ENCODE measurements around the gene TRAIP.
"Not testable (repeated sequence)": the region's sequence is repeated elsewhere in the genome, so short reads cannot be mapped to it uniquely, and the experiment has no call there.

TRAIP gene

DNA sequence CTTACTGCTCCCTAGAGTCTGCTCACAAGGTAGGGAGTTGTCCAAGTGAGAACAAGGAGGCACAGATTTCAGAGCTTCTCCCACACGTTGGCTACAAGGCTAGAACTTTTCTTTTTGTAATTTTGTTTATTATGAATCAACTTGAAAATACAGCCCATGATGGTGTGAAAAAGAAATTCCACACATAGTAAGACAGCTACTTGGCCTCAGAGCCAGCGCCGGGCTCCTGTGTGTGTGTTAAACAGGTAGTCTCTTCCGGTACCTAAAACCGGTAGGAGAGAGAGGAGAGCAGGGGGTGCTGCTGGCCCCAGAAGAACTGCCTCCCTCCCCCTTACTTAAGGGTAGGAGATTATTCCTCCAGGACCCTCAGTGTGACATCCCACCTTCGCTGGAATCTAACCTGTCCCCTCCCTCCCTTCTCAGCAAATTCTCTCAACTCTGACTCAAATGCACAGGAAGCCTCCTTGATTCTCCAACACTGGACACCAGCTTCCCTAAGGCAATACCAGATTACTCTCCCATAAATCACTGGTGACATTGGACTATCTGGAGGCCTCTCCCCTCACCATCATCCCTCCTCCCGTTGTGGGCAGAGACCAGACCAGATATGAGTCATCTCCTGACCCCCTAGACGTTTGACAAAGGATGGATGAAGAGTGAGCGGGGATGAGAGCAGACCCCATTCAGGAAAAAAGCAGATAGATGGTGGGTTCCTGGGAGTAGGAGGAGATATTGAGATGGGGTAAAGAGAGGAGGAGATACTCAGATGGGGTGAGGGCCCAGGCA lies 65.5 kb downstream of the TRAIP start:
- no peak for DNase-seq

DNA sequence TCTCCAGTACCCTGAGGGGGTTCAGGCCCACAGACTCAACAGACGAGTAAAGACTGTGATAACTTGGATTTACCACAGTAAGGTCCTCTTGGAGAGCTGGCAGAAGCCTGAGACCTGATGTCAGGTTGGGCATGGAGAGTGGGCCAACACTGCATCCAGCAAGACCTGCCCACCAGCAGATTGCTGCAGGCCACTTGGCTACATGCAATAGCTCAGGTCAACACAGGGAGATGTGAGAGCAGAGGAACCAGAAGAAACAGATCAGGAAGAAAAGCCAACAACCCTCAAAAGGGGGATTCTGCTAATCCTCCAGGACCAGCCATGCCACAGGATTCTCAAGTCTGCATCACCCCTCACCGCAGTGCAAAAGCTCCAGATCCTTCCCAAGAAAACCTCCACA lies 68.3 kb downstream of the TRAIP start:
- no peak for DNase-seq

DNA sequence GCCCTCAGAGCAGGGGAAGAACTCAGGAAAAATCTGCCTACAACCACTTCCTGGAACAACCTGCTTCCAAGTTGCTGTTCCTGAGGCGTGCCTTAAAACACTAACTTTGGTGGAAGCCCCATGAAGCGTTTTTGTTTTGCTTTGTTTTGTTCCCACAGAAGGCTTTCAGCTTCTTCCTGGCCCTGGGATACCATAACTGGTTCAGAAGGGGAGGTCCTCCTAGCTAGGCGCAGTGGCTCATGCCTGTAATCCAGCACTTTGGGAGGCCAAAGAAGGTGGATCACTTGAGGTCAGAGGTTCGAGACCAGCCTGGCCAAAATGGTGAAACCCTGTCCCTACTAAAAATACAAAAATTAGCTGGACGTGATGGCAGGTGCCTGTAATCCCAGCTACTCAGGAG lies 68.8 kb downstream of the TRAIP start:
- DNase-seq: no peak

DNA sequence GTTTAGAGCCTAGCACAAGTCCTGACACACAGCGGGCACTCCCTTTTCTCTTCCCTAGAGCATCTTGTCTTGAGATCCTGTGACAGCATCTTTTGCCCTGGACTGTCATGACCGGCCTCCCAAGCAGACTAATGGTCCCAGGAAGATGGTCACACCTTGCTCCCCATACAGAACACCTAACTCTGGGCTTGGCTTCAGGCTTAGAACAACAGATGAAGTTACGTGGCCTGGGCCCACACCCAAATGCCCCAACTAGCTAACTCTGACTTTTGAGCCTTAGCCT lies 69.2 kb downstream of the TRAIP start:
- no peak for DNase-seq

DNA sequence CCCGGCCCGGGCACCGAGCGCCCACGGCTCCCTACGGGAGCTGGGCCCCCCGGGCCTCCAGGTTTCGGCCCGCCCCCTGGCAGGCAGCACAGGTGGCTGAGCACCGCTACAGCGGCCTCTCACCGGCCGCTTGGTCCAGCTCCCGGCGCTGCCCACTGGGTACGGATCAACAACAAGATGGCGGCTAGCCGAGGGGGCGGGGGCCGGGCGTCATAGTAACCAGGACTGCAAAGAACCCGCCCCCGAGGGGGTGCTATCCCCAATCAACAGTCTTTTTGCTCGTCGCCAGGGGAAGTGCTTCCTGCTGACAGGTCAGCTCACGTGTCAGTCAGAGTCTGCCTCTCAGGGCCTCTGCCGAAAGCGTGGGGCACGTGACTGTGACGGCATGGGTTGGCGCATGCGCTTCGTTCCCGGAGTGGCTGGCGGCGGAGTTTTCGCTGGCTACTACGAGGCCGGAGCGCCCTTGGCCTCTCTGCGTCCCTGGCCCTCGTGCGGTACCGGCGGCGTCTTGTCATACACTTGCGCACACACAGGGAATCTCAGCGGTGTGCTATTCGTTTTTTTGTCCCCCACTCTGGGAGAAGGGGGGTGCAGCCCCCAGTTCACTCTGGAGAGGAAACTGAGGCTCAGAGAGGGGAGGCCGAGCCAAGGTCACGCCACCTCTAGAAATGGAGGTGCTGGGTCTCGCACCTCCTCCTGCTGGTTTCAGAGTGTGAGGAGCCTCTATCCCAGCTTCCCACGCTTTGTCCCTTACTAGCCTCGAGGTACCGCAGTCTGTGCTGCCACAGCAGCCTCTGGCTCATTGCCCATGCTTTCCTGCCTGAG lies 69.8 kb downstream of the TRAIP start, which contains the start of gene IP6K1:
IP6K1 (minus strand) TSS at position 186 of the 825 bp plus-strand sequence. CDS start 38,502 bp downstream, outside the sequence.
- DNase-seq: peak; percentile 100

DNA sequence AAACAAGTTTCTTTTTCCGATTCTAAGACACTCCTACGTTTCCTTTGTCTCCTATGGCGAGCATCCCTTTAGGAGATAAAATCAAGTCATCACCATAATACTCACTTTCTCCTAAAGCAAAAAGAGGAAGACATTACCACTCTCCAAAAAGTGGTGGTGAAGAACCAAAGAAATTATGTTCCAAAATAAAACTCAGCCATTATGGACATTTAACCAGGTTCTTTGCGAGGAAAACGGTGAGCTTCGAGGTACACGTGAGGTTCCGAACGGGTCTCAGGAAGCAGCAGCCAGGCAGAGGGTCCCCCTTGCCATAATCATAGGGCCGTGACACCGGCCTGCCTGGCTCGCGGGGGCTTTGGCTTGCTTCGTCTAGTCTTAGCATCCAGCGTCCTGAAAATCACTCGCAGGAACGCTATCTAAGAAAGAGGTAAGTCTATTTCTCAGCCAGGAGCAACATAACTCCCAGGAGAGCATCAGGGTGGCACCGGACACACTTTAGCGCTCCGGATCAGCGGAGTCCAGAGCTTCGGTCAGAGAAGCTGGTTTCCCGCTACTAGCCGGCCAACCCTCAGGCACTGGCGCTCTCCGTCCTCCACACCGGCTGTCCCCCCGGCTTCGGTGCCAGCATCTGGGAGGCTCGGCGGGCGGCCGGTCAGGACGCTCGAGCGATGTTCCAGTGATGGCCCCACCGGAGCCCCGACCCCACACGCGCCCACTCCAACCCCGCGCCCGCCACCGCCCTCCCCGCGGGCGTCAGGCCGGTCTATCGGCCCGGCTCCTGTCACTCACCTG lies 70.6 kb downstream of the TRAIP start:
- DNase-seq: peak; percentile 33 to 47

DNA sequence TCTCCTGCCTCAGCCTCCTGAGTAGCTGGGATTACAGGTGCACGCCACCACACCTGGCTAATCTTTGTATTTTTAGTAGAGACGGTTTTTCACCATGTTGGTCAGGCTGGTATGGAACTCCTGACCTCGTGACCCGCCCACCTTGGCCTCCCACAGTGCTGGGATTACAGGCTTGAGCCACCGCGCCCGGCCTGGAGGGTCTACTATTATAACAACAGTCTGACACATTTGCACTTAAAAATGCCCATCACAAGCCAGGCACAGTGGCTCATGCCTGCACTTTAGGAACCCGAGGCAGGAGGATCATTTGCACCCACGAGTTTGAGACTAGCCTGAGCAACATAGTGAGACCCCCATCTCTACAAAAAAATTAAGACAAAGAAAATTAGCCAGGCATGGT lies 74.1 kb downstream of the TRAIP start:
- not testable (repeated sequence) for DNase-seq

DNA sequence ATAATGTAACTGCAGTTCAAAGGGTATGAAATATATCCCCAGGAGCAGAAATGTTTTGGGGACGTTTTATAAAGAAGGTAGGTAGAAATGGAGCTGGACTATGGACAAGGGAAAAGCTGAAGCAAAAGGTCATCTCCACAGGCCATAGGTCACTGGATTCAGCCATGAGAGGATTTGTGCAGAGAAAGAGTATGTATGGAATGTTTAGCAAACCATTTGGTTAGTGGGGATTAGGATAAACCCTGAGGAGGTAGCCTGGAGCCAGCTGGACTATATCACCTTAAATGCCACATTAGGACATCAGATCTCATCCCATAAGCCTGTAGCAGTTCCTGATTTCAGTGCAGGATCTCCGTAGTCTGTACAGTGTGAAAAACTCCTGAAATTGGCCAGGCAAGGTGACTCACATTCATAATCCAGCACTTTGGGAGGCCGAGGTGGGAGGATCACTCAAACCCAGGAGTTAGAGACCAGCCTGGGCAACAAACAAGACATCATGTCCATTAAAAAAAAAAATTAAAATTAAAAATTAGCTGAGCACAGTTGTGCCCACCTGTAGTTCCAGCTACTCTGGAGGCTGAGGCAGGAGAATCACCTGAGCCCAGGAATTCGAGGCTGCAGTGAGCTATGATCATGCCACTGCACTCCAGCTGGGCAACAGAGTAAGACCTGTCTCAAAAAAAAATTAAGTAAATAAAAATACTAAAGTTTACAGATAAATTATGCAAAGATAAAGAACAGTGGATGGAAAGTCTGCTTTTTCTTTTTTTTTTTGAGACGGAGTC lies 74.8 kb downstream of the TRAIP start:
- DNase-seq: no peak

DNA sequence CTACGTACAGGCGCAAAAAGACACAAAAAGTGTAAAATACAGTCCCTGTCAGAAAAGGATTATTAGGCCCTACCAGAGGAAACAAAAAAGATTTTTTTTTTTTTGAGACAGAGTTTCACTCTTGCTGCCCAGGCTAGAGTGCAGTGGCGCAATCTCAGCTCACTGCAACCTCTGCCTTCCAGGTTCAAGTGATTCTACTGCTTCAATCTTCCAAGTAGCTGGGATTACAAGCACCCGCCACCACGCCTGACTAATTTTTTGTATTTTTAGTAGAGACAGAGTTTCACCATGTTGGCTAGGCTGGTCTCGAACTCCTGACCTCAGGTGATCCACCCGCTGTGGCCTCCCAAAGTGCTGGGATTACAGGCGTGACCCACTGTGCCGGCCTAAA lies 75.4 kb downstream of the TRAIP start:
- DNase-seq: not testable (repeated sequence)

DNA sequence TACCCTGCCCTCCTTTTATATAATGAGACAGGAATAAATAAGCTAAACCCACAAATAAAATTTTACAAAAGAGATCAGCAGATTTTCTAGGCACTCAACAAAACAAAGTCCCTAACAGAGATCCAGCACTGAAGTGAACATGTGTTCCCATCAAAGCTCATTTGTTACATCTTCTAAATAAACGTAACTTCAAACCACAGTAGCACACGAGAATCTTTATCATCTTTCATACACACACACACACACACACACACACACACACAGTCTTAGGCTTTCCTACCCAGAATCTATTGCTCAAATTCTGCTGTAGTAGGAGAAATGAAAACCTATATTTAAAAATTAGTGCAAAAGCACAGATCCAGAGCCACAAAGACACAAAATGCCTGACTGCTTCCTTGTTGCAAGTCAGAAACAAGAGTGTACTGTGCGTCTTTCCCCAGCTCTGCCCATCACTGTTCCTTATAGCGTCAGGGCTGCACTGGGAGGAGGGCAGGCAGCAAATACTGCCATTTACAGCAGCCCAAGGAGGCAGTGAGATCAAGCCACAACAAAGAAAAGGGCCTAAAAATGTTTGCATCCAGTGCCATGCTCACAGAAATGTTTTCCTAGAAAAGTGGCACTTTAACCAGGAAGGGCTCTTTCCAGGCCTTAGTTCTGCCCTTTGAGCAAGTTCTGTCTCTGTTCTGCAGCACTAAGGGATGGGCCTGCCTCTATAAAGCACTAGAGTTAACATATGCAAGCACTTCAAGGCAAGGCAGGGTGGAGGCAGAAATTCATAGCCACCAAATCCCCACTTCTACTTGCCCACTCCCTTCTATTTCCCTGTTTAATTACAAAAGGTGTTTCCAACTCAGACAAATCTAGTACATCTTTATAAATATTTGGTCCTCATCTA lies 76.0 kb downstream of the TRAIP start:
- no peak for DNase-seq

DNA sequence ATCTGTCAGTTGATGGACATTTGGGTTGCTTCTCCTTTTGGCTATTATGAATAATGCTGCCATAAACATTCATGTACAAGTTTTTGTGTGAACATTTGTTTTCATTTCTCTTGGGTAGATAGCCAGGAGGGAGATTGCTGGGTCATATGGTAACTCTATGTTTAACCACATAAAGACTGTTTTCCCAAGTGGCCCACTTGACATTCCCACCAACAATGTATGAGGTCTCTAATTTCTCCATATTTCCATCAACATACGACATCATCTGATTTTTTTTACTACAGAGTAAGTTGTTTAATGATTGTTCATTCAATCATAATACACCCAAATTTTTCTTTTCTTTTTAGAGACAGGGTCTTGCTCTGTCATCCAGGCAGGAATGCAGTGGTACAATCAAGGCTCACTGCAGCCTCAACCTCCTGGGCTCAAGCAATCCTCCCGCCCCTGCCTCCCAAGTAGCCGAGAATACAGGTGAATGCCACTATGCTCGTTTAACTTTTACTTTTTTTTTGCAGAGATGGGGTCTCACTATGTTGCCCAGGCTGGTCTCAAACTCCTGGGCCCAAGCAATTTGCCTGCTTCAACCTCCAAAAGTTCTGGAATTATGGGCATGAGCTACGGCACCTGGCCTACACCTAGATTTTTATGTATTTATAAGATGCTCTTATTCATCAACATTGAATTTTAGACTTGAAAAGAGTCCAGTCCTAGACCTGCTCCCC lies 76.8 kb downstream of the TRAIP start:
- no peak for DNase-seq

Data from AML-193 (cell line).